ENCODE measurements around the gene CDKAL1.

The CDKAL1 gene

DNA sequence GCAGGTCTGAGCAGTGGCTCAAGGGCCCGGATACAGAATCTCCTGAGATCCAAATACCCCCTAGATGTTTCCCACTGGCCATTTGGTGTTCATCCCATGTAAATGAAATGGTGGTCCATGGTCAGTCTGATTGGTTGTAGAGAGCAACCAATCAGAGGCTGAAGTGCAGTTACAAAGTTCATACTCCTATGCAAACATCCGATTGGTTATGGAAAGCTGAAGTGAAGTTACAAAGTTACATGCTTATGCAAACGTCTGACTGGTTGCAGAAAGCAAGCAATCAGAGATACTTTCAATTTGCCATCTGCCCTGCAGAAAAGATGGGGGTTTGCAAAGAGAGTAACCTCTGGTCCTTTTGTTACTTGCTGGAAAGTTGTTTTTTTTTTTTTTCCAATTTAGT lies 313.6 kb downstream of the CDKAL1 start:
- Histone ChIP-seq H3K4me1 (ENCODE audit: low read length) (peaks cover 28% of the 10 kb centered on the region), H3K27me3 (ENCODE audit: low read depth, low read length) (no peaks in the 10 kb centered on the region), H3K4me2 (ENCODE audit: low read length) (no peak overlapping the region), H3K4me3 (ENCODE audit: low read length) (no peak overlapping the region), H2AFZ (ENCODE audit: low read depth, low read length) (no peak overlapping the region), H3K27ac (ENCODE audit: low read length) (no peak overlapping the region), H4K20me1 (ENCODE audit: insufficient read depth, low read length) (no peaks in the 10 kb centered on the region), H3K36me3 (replicated peaks; ENCODE audit: low read depth, low read length) (no peaks in the 10 kb centered on the region), H3K79me2 (ENCODE audit: low read length) (no peaks in the 10 kb centered on the region), H3K9ac (ENCODE audit: low read length) (no peak overlapping the region), H3K9me3 (ENCODE audit: insufficient read depth, low read length) (no peaks in the 10 kb centered on the region)
- TF ChIP-seq EZH2phosphoT487 (IDR thresholded peaks at IDR 0.05; ENCODE audit: low read depth): no peak
- TF ChIP-seq, protein P1, sequence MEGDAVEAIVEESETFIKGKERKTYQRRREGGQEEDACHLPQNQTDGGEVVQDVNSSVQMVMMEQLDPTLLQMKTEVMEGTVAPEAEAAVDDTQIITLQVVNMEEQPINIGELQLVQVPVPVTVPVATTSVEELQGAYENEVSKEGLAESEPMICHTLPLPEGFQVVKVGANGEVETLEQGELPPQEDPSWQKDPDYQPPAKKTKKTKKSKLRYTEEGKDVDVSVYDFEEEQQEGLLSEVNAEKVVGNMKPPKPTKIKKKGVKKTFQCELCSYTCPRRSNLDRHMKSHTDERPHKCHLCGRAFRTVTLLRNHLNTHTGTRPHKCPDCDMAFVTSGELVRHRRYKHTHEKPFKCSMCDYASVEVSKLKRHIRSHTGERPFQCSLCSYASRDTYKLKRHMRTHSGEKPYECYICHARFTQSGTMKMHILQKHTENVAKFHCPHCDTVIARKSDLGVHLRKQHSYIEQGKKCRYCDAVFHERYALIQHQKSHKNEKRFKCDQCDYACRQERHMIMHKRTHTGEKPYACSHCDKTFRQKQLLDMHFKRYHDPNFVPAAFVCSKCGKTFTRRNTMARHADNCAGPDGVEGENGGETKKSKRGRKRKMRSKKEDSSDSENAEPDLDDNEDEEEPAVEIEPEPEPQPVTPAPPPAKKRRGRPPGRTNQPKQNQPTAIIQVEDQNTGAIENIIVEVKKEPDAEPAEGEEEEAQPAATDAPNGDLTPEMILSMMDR (IDR thresholded peaks at IDR 0.05; ENCODE audit: low read depth, low read length): no peak

DNA sequence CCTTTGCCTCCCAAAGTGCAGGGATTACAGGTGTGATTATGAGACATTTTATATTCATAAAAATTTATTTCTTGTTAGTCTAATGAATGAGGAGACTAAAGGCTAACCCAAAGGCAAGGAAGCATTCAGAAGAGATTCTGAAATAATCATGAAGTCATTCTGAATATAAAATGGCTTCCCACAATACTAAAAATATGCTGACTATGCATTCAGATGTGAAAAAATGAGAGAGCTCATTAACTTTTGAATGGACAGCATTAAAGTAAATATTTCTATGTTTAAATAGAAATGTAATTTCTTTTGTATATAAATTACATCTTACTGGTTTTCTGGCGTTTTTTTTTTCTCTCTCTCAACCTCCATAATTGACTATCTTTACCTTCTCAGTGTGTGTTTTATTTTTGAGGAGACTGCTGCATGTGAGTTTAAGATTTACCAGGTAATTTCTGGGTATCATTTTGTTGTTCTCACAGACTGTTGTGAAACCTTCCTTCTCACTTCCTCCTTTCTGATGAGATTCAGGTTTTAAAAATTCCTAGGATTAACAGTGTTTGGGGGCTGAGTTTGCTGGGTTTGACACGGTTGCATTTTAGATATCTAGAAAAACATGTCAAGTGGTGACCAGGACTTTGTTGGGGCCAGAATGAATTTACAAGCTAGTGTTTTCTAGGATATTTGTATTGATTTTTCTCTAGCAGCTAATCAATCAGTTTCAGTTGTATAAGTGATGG lies 316.6 kb downstream of the CDKAL1 start:
- no peak overlapping the region for H2AFZ ChIP-seq (ENCODE audit: low read depth, low read length)
- TF ChIP-seq, protein P1 (IDR thresholded peaks at IDR 0.05; ENCODE audit: low read depth, low read length): no peak
- no peak for TF ChIP-seq EZH2phosphoT487 (IDR thresholded peaks at IDR 0.05; ENCODE audit: low read depth)
- no peaks in the 10 kb centered on the region for H4K20me1 ChIP-seq (ENCODE audit: insufficient read depth, low read length)
- no peak overlapping the region for H3K9ac ChIP-seq (ENCODE audit: low read length)
- H3K4me3 ChIP-seq (ENCODE audit: low read length): no peak overlapping the region
- H3K79me2 ChIP-seq (ENCODE audit: low read length): no peaks in the 10 kb centered on the region
- H3K4me2 ChIP-seq (ENCODE audit: low read length): no peak overlapping the region
- peaks cover 24% of the 10 kb centered on the region for H3K4me1 ChIP-seq (ENCODE audit: low read length)
- H3K36me3 ChIP-seq (replicated peaks; ENCODE audit: low read depth, low read length): no peaks in the 10 kb centered on the region
- H3K9me3 ChIP-seq (ENCODE audit: insufficient read depth, low read length): no peaks in the 10 kb centered on the region
- no peaks in the 10 kb centered on the region for H3K27me3 ChIP-seq (ENCODE audit: low read depth, low read length)
- H3K27ac ChIP-seq (ENCODE audit: low read length): no peak overlapping the region

DNA sequence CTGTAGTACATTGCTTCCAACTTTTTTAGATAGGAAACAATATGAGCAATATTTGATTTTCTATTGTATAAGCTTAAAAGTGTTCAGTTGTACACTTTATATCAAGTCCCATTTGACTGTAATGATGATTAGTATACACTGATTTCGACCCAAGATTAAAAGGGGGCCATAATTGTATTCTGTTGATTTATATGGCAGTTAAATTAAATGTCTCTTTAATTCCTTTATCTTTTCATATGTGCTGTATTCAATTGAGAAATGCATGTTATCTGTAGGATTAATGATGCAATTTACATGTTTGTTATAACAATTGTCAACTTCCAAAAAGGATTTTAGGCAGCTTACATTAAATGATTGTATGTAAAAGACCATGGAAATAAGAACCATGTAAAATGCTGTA lies 317.5 kb downstream of the CDKAL1 start:
- H4K20me1 ChIP-seq (ENCODE audit: insufficient read depth, low read length): no peaks in the 10 kb centered on the region
- peaks cover 15% of the 10 kb centered on the region for H3K4me1 ChIP-seq (ENCODE audit: low read length)
- H3K36me3 ChIP-seq (replicated peaks; ENCODE audit: low read depth, low read length): no peaks in the 10 kb centered on the region
- no peak overlapping the region for H3K27ac ChIP-seq (ENCODE audit: low read length)
- no peaks in the 10 kb centered on the region for H3K79me2 ChIP-seq (ENCODE audit: low read length)
- H3K9ac ChIP-seq (ENCODE audit: low read length): no peak overlapping the region
- no peaks in the 10 kb centered on the region for H3K9me3 ChIP-seq (ENCODE audit: insufficient read depth, low read length)
- H3K4me2 ChIP-seq (ENCODE audit: low read length): no peak overlapping the region
- H3K4me3 ChIP-seq (ENCODE audit: low read length): no peak overlapping the region
- H2AFZ ChIP-seq (ENCODE audit: low read depth, low read length): no peak overlapping the region
- no peak for TF ChIP-seq EZH2phosphoT487 (IDR thresholded peaks at IDR 0.05; ENCODE audit: low read depth)
- TF ChIP-seq, protein P1 (IDR thresholded peaks at IDR 0.05; ENCODE audit: low read depth, low read length): no peak
- H3K27me3 ChIP-seq (ENCODE audit: low read depth, low read length): no peaks in the 10 kb centered on the region

DNA sequence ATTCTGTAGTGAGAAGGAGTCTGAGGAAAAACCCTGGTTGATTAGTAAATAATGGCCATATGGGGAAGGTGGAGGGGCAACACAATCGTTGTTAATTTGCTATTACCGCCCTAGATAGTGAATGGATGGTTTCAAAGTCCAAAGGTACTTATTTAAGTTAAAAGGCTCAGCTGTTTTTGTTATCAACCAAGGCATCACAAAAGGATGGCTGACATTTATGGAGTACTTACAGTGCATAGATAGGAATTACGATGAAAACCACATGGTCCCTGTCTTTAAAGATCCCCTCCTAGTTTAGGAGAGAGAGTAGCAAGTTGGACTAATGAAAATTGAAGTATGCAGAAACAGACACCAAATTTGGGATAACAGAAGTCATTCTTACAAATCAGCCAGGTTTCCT lies 319.6 kb downstream of the CDKAL1 start:
- H3K27ac ChIP-seq (ENCODE audit: low read length): no peak overlapping the region
- H3K36me3 ChIP-seq (replicated peaks; ENCODE audit: low read depth, low read length): no peaks in the 10 kb centered on the region
- H3K27me3 ChIP-seq (ENCODE audit: low read depth, low read length): no peaks in the 10 kb centered on the region
- no peaks in the 10 kb centered on the region for H4K20me1 ChIP-seq (ENCODE audit: insufficient read depth, low read length)
- no peak for TF ChIP-seq EZH2phosphoT487 (IDR thresholded peaks at IDR 0.05; ENCODE audit: low read depth)
- TF ChIP-seq, protein P1 (IDR thresholded peaks at IDR 0.05; ENCODE audit: low read depth, low read length): no peak
- H3K9me3 ChIP-seq (ENCODE audit: insufficient read depth, low read length): no peaks in the 10 kb centered on the region
- no peaks in the 10 kb centered on the region for H3K79me2 ChIP-seq (ENCODE audit: low read length)
- H3K4me3 ChIP-seq (ENCODE audit: low read length): no peak overlapping the region
- H3K4me1 ChIP-seq (ENCODE audit: low read length): peaks cover 14% of the 10 kb centered on the region
- H2AFZ ChIP-seq (ENCODE audit: low read depth, low read length): no peak overlapping the region
- H3K4me2 ChIP-seq (ENCODE audit: low read length): no peak overlapping the region
- no peak overlapping the region for H3K9ac ChIP-seq (ENCODE audit: low read length)
